Measurements from ENCODE around the gene SND1.

The SND1 gene

DNA sequence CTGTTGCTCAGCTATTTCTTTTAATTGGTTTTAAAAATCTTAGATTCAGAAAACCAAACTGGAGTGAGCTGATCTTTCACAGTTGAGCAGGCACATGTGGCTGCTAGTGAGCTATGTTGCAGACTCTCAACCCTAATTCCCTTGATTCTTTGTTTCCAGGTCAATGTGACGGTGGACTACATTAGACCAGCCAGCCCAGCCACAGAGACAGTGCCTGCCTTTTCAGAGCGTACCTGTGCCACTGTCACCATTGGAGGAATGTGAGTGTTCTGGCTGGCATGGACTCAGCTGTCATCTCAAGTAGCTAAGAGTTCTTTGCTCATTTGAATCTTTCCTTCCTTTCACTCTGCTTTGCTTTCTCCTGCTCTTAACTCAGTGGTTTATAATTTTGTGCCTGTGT is 192.2 kb downstream of the SND1 start:
- peak; percentile 18; the same call in 2 of the 3 replicates for ATAC-seq
- TF ChIP-seq, protein P1, sequence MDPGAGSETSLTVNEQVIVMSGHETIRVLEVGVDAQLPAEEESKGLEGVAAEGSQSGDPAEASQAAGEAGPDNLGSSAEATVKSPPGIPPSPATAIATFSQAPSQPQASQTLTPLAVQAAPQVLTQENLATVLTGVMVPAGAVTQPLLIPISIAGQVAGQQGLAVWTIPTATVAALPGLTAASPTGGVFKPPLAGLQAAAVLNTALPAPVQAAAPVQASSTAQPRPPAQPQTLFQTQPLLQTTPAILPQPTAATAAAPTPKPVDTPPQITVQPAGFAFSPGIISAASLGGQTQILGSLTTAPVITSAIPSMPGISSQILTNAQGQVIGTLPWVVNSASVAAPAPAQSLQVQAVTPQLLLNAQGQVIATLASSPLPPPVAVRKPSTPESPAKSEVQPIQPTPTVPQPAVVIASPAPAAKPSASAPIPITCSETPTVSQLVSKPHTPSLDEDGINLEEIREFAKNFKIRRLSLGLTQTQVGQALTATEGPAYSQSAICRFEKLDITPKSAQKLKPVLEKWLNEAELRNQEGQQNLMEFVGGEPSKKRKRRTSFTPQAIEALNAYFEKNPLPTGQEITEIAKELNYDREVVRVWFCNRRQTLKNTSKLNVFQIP (CRISPR knock-in tag; IDR thresholded peaks at IDR 0.05; ENCODE audit: borderline replicate concordance, low read depth) = no peak
- TF ChIP-seq SNAI2 (CRISPR knock-in tag; IDR thresholded peaks at IDR 0.05) (no peak), ISL1 (CRISPR knock-in tag; IDR thresholded peaks at IDR 0.05) (no peak), PATZ1 (CRISPR knock-in tag; IDR thresholded peaks at IDR 0.05; ENCODE audit: borderline replicate concordance) (no peak), TCF4 (CRISPR knock-in tag; IDR thresholded peaks at IDR 0.05; ENCODE audit: borderline replicate concordance) (no peak), ZFP30 (CRISPR knock-in tag; IDR thresholded peaks at IDR 0.05) (no peak), ZFP3 (CRISPR knock-in tag; IDR thresholded peaks at IDR 0.05) (no peak), OSR1 (CRISPR knock-in tag; IDR thresholded peaks at IDR 0.05) (no peak), RARB (CRISPR knock-in tag; IDR thresholded peaks at IDR 0.05) (no peak), CSDC2 (CRISPR knock-in tag; IDR thresholded peaks at IDR 0.05) (no peak), PPARA (CRISPR knock-in tag; IDR thresholded peaks at IDR 0.05; ENCODE audit: borderline replicate concordance) (no peak), BACH2 (CRISPR knock-in tag; IDR thresholded peaks at IDR 0.05; ENCODE audit: borderline replicate concordance) (no peak), ESRRG (CRISPR knock-in tag; IDR thresholded peaks at IDR 0.05) (no peak), ZC3H10 (CRISPR knock-in tag; IDR thresholded peaks at IDR 0.05) (no peak), ARNTL (CRISPR knock-in tag; IDR thresholded peaks at IDR 0.05; ENCODE audit: borderline replicate concordance, low read depth) (no peak), ZNF8 (CRISPR knock-in tag; IDR thresholded peaks at IDR 0.05) (no peak)
- TF ChIP-seq, protein P2, sequence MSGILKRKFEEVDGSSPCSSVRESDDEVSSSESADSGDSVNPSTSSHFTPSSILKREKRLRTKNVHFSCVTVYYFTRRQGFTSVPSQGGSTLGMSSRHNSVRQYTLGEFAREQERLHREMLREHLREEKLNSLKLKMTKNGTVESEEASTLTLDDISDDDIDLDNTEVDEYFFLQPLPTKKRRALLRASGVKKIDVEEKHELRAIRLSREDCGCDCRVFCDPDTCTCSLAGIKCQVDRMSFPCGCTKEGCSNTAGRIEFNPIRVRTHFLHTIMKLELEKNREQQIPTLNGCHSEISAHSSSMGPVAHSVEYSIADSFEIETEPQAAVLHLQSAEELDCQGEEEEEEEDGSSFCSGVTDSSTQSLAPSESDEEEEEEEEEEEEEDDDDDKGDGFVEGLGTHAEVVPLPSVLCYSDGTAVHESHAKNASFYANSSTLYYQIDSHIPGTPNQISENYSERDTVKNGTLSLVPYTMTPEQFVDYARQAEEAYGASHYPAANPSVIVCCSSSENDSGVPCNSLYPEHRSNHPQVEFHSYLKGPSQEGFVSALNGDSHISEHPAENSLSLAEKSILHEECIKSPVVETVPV (CRISPR knock-in tag; IDR thresholded peaks at IDR 0.05) = no peak
- TF ChIP-seq, protein P3, sequence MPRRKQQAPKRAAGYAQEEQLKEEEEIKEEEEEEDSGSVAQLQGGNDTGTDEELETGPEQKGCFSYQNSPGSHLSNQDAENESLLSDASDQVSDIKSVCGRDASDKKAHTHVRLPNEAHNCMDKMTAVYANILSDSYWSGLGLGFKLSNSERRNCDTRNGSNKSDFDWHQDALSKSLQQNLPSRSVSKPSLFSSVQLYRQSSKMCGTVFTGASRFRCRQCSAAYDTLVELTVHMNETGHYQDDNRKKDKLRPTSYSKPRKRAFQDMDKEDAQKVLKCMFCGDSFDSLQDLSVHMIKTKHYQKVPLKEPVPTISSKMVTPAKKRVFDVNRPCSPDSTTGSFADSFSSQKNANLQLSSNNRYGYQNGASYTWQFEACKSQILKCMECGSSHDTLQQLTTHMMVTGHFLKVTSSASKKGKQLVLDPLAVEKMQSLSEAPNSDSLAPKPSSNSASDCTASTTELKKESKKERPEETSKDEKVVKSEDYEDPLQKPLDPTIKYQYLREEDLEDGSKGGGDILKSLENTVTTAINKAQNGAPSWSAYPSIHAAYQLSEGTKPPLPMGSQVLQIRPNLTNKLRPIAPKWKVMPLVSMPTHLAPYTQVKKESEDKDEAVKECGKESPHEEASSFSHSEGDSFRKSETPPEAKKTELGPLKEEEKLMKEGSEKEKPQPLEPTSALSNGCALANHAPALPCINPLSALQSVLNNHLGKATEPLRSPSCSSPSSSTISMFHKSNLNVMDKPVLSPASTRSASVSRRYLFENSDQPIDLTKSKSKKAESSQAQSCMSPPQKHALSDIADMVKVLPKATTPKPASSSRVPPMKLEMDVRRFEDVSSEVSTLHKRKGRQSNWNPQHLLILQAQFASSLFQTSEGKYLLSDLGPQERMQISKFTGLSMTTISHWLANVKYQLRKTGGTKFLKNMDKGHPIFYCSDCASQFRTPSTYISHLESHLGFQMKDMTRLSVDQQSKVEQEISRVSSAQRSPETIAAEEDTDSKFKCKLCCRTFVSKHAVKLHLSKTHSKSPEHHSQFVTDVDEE (CRISPR knock-in tag; IDR thresholded peaks at IDR 0.05) = no peak

GRCh38 chr7:127844707-127845331 is 192.8 kb downstream of the SND1 start:
- ATAC-seq = peak; percentile 90
- TF ChIP-seq TOX (CRISPR knock-in tag; IDR thresholded peaks at IDR 0.05; ENCODE audit: borderline replicate concordance) (no peak), BACH2 (CRISPR knock-in tag; IDR thresholded peaks at IDR 0.05; ENCODE audit: borderline replicate concordance) (no peak), ZNF8 (CRISPR knock-in tag; IDR thresholded peaks at IDR 0.05) (no peak; the same call in 1 of the 2 replicates), SNAI2 (CRISPR knock-in tag; IDR thresholded peaks at IDR 0.05) (no peak), ZFP3 (CRISPR knock-in tag; IDR thresholded peaks at IDR 0.05) (no peak), ZNF70 (CRISPR knock-in tag; IDR thresholded peaks at IDR 0.05) (no peak), ISL1 (CRISPR knock-in tag; IDR thresholded peaks at IDR 0.05) (0 out of 2 replicates have a peak, but pooled peaks have one; percentile 20)
- TF ChIP-seq, protein P4, sequence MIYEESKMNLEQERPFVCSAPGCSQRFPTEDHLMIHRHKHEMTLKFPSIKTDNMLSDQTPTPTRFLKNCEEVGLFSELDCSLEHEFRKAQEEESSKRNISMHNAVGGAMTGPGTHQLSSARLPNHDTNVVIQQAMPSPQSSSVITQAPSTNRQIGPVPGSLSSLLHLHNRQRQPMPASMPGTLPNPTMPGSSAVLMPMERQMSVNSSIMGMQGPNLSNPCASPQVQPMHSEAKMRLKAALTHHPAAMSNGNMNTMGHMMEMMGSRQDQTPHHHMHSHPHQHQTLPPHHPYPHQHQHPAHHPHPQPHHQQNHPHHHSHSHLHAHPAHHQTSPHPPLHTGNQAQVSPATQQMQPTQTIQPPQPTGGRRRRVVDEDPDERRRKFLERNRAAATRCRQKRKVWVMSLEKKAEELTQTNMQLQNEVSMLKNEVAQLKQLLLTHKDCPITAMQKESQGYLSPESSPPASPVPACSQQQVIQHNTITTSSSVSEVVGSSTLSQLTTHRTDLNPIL (CRISPR knock-in tag; IDR thresholded peaks at IDR 0.05; ENCODE audit: low read depth) = peak; percentile 68; the same call in 1 of the 2 replicates
